Motor neuron (in vitro differentiated cells): ENCODE data around the gene ADGRB2. TPM values are rescaled to one million over a fixed set of nuclear protein-coding genes. Genes with fewer than 3 reads are reported as not detected.
A peak's percentile ranks its signal among the peaks of the same experiment; 100 is the strongest.
"Not testable (repeated sequence)": the region's sequence is repeated elsewhere in the genome, so short reads cannot be mapped to it uniquely, and the experiment has no call there.

Experiments
- ATAC-seq, 8 experiments: fragments of 200-7000 bp; cut with Tn5 transposase; replicated peaks in 6 of 8; 2 replicates each; pipeline ENCODE4 v1.8.0; 2021; ENCODE audit warnings: mild to moderate bottlenecking in 8 of 8, moderate library complexity in 8 of 8
- H3K27ac ChIP-seq, 2 donors: fragments of 250-450 bp; sonication (Bioruptor Pico); 2 replicates each; pipeline ENCODE4 v1.9.0; 2021; ENCODE audit warnings: antibody characterized with exemption in 2 of 2, mild to moderate bottlenecking in 2 of 2, moderate library complexity in 1 of 2
- H3K4me1 ChIP-seq, 2 donors: fragments of 250-450 bp; sonication (Bioruptor Pico); replicated peaks in 1 of 2; 2 replicates each; pipeline ENCODE4 v1.6.1; 2021; ENCODE audit warnings: antibody characterized with exemption in 2 of 2, mild to moderate bottlenecking in 2 of 2, moderate library complexity in 1 of 2
- H3K4me3 ChIP-seq, 5 donors: fragments of 250-450 bp; sonication (Bioruptor Pico); 2 replicates each; pipeline ENCODE4 v1.9.0; 2021; ENCODE audit warnings: antibody characterized with exemption in 5 of 5, mild to moderate bottlenecking in 5 of 5, moderate library complexity in 4 of 5
- WGBS, 10 experiments: fragments of 450-650 bp; shearing (Covaris generic); methylation state at CpG; one replicate each; pipeline ENCODE4 v1.0.0; 2022; 5-methylcytosine and 5-hydroxymethylcytosine counted together
- in situ Hi-C, 9 experiments: fragments of 400-800 bp; cut with MboI; loops; one replicate each; pipeline ENCODE4 v1.15.0; 2021; ENCODE audit warnings: low sequenced_read_pairs in 9 of 9, low pct_unique_long_range_greater_than_20kb in 2 of 9; ENCODE audit not compliant: unreplicated experiment in 9 of 9
- total RNA-seq, 8 experiments: library from RNA; unstranded; fragments of 300-600 nt; gene quantifications; 2 replicates each; pipeline versions ENCODE4 v1.2.3 to v1.2.4, GENCODE V29; 2022

Gene ADGRB2
- total RNA-seq, 8 experiments from 2014 or later, result 3.7 to 60.2 (median 35.4) TPM

DNA sequence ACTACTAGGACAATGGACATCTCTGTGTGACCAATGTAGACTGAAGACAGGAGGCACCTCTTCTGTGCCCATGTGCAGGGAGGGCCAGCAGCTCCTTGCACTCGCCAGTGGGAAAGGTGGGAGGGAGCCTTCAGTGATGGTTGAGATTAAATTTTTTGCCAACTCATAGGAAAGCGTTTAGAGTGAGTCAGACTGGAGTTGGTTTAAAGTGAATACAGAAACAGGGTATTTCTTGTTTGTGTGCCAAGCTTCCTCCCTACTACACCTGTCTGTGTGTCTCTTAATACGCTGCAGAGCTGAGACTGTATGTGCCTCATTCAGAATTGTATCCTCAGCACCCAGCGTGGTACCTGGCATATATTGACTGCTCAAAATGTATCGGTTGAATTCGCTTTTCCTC, 46.8 kb downstream of the ADGRB2 start:
- ATAC-seq, result no peak
- Histone ChIP-seq H3K27ac (no peak overlapping the region), H3K4me1 (peaks cover 53 to 55% of the 10 kb centered on the region in 2 donors), H3K4me3 (no peak overlapping the region)
- in situ Hi-C loops, result no loop called here
- WGBS, 10 experiments, result 66 to 93% (median 81%) methylated on average over 3 to 6 of the region's 6 CpGs; no CpG with 5 or more reads in 2 of the 10 experiments

DNA sequence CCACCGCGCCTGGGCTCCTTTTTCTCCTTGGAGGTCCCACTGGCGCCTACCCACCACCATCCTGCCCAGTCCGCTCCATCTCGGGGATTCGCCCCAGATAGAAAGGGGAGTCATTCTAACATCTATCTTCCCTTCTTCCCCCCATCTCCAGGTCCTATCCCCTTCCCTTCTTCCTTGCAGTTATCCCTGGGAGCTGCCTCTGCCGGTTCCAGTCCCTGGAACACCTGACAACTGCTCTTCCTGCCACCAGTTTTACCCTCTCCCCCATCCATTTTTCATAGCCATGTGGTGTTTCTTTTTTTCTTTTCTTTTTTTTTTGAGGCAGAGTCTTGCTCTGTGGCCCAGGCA, 48.3 kb downstream of the ADGRB2 start:
- peaks cover 51 to 60% of the 10 kb centered on the region in 2 donors for H3K4me1 ChIP-seq

DNA sequence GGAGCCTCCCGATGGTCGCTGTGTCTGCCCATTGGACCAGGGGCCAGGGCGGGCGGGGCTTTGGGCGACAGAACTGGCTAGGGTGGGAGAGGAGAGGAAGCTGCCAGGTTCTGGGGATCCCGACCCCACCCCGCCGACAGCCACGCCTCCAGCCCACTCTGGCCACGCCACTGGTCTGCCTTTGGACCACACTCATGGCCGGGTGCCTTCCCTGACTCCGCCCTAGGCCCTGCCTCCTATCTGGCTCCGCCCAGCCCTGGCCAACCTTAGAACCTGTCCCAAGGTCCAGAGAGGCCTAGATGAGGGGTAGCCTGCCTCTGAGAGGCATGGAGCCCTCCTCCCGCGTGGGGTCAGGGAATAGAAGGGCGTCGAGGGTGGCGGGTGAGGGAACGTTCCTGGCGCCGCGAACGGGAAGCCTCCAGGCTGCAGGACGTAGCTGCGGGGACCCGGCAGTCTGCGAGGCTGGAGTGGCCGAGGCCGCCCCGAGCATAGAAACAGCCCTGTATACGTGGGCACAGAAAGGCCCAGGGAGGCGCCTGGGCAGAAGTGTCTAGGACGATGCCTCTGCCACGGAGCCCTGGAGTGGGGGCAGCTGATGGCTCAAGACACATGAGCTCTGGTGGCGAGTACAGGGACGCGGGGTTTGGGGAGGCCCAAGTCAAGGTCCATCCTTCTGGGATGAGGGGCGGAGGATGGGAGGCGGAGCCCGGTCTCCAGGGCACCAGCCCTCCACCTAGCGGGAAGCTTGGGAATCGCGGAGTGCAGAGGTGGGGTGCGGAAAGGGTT, 48.9 kb downstream of the ADGRB2 start:
- Histone ChIP-seq H3K27ac (peak overlapping the region in 1 of 2 donors; percentile 73), H3K4me3 (peak overlapping the region in 3 of 5 donors; percentile 12 to 23 (median 19)), H3K4me1 (peaks cover 48 to 60% of the 10 kb centered on the region in 2 donors)
- WGBS, 10 experiments, result 11 to 46% (median 16%) methylated on average over 1 to 16 of the region's 44 CpGs; no CpG with 5 or more reads in 3 of the 10 experiments
- in situ Hi-C loops, result no loop called here
- peak; percentile 73 to 89 (median 83) for ATAC-seq

More for the DNA sequence above, 48.3 kb downstream of the ADGRB2 start:
- no peak overlapping the region for H3K4me3 ChIP-seq
- 0 to 30% (median 26%) methylated on average over 2 to 5 of the region's 7 CpGs; no CpG with 5 or more reads in 4 of the 10 experiments for WGBS, 10 experiments
- no peak overlapping the region for H3K27ac ChIP-seq
- in situ Hi-C loops, result no loop called here
- ATAC-seq, result no peak

GRCh38 chr1:31714442-31715086, 49.6 kb downstream of the ADGRB2 start:
- in situ Hi-C loops, result no loop called here
- H3K27ac ChIP-seq, result peak overlapping the region in 1 of 2 donors; percentile 73
- peak; percentile 24 to 71 (median 52) for ATAC-seq
- peaks cover 48 to 60% of the 10 kb centered on the region in 2 donors for H3K4me1 ChIP-seq
- WGBS, 10 experiments, result 0 to 39% (median 13%) methylated on average over 2 to 17 of the region's 39 CpGs; no CpG with 5 or more reads in 6 of the 10 experiments
- peak overlapping the region in 3 of 5 donors; percentile 0 to 23 (median 12) for H3K4me3 ChIP-seq

DNA sequence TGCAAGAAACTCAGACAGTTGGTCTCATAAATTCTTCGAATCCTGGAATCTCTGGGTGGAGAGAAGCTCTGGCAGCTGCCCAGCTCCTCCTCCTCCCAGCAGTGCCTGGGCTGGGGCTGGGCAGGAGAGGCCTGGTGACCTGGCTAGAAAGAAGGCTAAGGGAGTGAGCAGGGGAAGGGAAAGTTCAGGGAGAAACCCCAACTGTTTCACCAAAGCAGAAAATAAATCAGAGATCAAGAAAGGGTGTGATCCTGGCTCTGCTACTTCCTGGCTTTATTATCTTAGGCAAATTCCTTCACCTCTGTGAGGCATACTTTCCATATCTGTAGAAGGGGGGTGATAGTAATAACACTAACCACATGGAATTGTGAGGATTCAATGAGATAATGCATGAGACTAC, 51.5 kb downstream of the ADGRB2 start:
- Histone ChIP-seq H3K27ac (peak overlapping the region in 1 of 2 donors; percentile 11), H3K4me3 (no peak overlapping the region), H3K4me1 (peaks cover 46 to 49% of the 10 kb centered on the region in 2 donors)
- WGBS, 10 experiments, result 0% methylated on average over 1 of the region's 1 CpG; no CpG with 5 or more reads in 4 of the 10 experiments
- peak in 4 of 8 experiments; percentile 1 to 37 (median 10) for ATAC-seq
- in situ Hi-C loops, result no loop called here

GRCh38 chr1:31712068-31712467, 52.1 kb downstream of the ADGRB2 start:
- ATAC-seq, result no peak
- Histone ChIP-seq H3K4me3 (no peak overlapping the region), H3K4me1 (peaks cover 49% of the 10 kb centered on the region in 2 donors), H3K27ac (no peak overlapping the region)
- 0 to 47% (median 13%) methylated on average over 1 to 3 of the region's 4 CpGs; no CpG with 5 or more reads in 4 of the 10 experiments for WGBS, 10 experiments
- in situ Hi-C loops, result no loop called here

- ATAC-seq, result peak in 1 of 8 experiments; percentile 10
- in situ Hi-C loops, result no loop called here
- WGBS, 10 experiments, result 11 to 80% (median 39%) methylated on average over 1 to 11 of the region's 11 CpGs; no CpG with 5 or more reads in 2 of the 10 experiments
- Histone ChIP-seq H3K4me1 (peaks cover 44 to 51% of the 10 kb centered on the region in 2 donors), H3K4me3 (no peak overlapping the region), H3K27ac (no peak overlapping the region)
Measured at GRCh38 chr1:31708324-31708723, 55.8 kb downstream of the ADGRB2 start.

DNA sequence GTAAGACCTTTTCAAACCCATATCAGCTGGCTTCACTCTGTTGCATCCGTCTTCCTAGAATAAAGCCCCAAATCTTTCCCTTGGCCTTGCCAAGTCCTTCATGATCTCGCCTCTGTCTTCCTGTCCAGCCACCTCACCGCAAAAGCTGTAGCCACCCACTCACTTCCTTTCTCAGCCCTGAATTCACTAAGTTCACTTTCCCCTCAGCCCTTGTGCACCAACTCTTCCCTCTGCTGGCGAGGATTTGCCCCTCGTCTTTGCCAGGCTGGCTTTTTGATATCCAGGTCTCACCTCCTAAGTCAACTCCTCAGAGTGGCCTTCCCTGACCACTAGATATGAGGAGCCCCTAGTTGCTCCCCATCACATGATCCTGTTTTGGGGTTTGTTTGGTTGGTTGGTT, 56.4 kb downstream of the ADGRB2 start:
- H3K27ac ChIP-seq, result no peak overlapping the region
- in situ Hi-C loops, result no loop called here
- H3K4me1 ChIP-seq, result peaks cover 44 to 54% of the 10 kb centered on the region in 2 donors
- WGBS, 10 experiments, result 0 to 73% (median 66%) methylated on average over 1 to 5 of the region's 5 CpGs; no CpG with 5 or more reads in 3 of the 10 experiments
- ATAC-seq, result no peak
- H3K4me3 ChIP-seq, result no peak overlapping the region

GRCh38 chr1:31707059-31707600, 57.0 kb downstream of the ADGRB2 start:
- in situ Hi-C loops, ATAC-seq, H3K4me3 ChIP-seq, H3K27ac ChIP-seq: not testable (repeated sequence)
- H3K4me1 ChIP-seq, result peaks cover 44 to 54% of the 10 kb centered on the region in 2 donors
- WGBS, 10 experiments, result 74 to 100% (median 86%) methylated on average over 1 to 4 of the region's 4 CpGs

DNA sequence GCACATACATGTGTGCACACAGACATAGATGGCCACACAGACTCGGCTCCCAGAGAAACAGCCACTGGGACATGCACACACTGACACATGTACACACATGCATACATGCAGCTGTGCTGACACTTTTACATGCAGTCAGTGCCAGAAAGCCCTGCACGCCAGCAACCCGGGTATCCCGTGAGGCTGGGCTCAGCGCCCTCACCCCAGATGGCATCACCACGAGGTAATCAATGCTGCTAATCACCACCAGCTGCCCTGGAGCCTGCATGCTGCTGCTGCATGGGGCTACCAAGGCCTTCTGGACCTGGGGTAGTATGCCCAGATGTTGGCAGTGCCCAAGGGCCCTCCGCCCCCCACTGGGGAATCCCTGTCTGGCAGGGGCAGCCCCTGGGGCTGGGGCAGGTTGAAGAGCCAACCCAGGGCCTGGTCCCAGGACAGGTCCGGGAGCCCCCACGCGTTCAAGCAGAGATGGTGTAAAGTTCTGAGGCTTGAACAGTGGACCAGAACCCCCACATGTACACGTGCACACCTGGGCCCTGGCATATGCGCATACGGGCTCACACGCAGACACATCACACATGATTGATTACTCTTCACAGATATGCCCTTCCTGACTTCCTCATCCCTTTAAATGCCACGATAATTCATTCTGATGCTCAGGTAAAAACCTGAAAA, 57.6 kb downstream of the ADGRB2 start:
- no peak overlapping the region for H3K4me3 ChIP-seq
- 35 to 90% (median 78%) methylated on average over 1 to 11 of the region's 15 CpGs; no CpG with 5 or more reads in 5 of the 10 experiments for WGBS, 10 experiments
- ATAC-seq, result peak in 1 of 8 experiments; percentile 3
- in situ Hi-C loops, result no loop called here
- H3K4me1 ChIP-seq, result peaks cover 47 to 57% of the 10 kb centered on the region in 2 donors
- H3K27ac ChIP-seq, result no peak overlapping the region

GRCh38 chr1:31705080-31705866, 58.9 kb downstream of the ADGRB2 start:
- in situ Hi-C loops, result no loop called here
- ATAC-seq, result peak; percentile 10 to 83 (median 40)
- 11 to 80% (median 69%) methylated on average over 2 to 8 of the region's 23 CpGs; no CpG with 5 or more reads in 5 of the 10 experiments for WGBS, 10 experiments
- no peak overlapping the region for H3K4me3 ChIP-seq
- no peak overlapping the region for H3K27ac ChIP-seq
- peaks cover 59 to 68% of the 10 kb centered on the region in 2 donors for H3K4me1 ChIP-seq
